HCT116 (cell line): Measurements from ENCODE around the gene ACBD5. TPM values are rescaled to one million over a fixed set of nuclear protein-coding genes. Genes with fewer than 3 reads are reported as not detected.

Experiments used
- ATAC-seq: fragments of 200-7000 bp; cut with Tn5 transposase; 2 replicates; pipeline ENCODE4 v1.9.1; 2020; ENCODE audit warnings: mild to moderate bottlenecking, moderate library complexity
- BruUV-seq: library from RNA; stranded (reverse); fragments of 400-500 nt; replicated peaks from 2 replicates; lab custom pipeline; 2021; lab: Mats Ljungman, UMichigan
- CTCF ChIA-PET: fragments of 300-600 bp; sonication (Branson Sonifier 250); formaldehyde crosslinking; loops from one replicate; lab custom pipeline; 2021; ENCODE audit warnings: antibody characterized with exemption; lab: Charles Lee
- POLR2A ChIA-PET: fragments of 300-600, 350-600 bp; sonication (Branson Sonifier 250); formaldehyde crosslinking; loops from one replicate; lab custom pipeline; 2021; ENCODE audit warnings: antibody characterized with exemption; lab: Charles Lee
- RAD21 ChIA-PET, 2 experiments: fragments of 300-600 bp; sonication (Branson Sonifier 250); formaldehyde crosslinking; loops; one replicate each; lab custom pipeline; 2023; ENCODE audit warnings: low total read pairs in 2 of 2; ENCODE audit not compliant: uncharacterized antibody in 2 of 2, unreplicated experiment in 2 of 2, low non-redundant PET in 1 of 2; lab: Charles Lee
- DNase-seq: peaks from one replicate; pipeline ENCODE4 v3.0.0-alpha.2; 2010; ENCODE audit warnings: low read depth, low spot score
- H2AFZ ChIP-seq: fragments of 200-600 bp; shearing (Covaris generic), sonication (generic); 2 replicates; pipeline ENCODE4 v1.6.1; 2017; ENCODE audit warnings: low read depth, mixed run types, mixed read lengths, antibody characterized with exemption, low read length; ENCODE audit not compliant: poor library complexity, severe bottlenecking
- H3K27ac ChIP-seq: 2 replicates; pipeline ENCODE4 v1.5.1; 2012; ENCODE audit warnings: low read depth, low read length
- H3K27me3 ChIP-seq: fragments of 200-600 bp; sonication (generic); 2 replicates; pipeline ENCODE4 v1.6.1; 2016; ENCODE audit warnings: mixed run types, low read length, mixed read lengths; ENCODE audit not compliant: insufficient read depth
- H3K36me3 ChIP-seq, 2 experiments: fragments of 200-500 bp in 1 of 2; fragments of 200-600 bp in 1 of 2; sonication (Bioruptor generic) in 1 of 2; sonication (generic) in 1 of 2; 2 replicates each; pipeline versions ENCODE4 v1.5.1 to v1.6.1; 2014 to 2016; ENCODE audit warnings: low read length in 2 of 2, inconsistent platforms in 1 of 2, mixed read lengths in 1 of 2, mixed run types in 1 of 2; ENCODE audit not compliant: insufficient read depth in 2 of 2, control insufficient read depth in 1 of 2
- H3K4me1 ChIP-seq, 2 experiments: fragments of 200-600 bp in 1 of 2; sonication (generic) in 1 of 2; 2 replicates each; pipeline versions ENCODE4 v1.5.1 to v1.6.1; 2012 to 2017; ENCODE audit warnings: low read length in 2 of 2, inconsistent platforms in 1 of 2, mild to moderate bottlenecking in 1 of 2, mixed read lengths in 1 of 2, mixed run types in 1 of 2, moderate library complexity in 1 of 2; ENCODE audit not compliant: insufficient read depth in 2 of 2, control insufficient read depth in 1 of 2
- H3K4me2 ChIP-seq: fragments of 200-600 bp; sonication (generic); 2 replicates; pipeline ENCODE4 v1.6.1; 2017; ENCODE audit warnings: mixed run types, low read length, mixed read lengths
- H3K4me3 ChIP-seq, 2 experiments: fragments of 200-600 bp in 1 of 2; sonication (generic) in 1 of 2; replicated peaks in 1 of 2; 2 replicates each; pipeline ENCODE4 v1.5.1; 2011 to 2016; ENCODE audit warnings: low read length in 2 of 2, control low read depth in 1 of 2, low read depth in 1 of 2, mild to moderate bottlenecking in 1 of 2, mixed read lengths in 1 of 2, mixed run types in 1 of 2
- H3K79me2 ChIP-seq: fragments of 200-600 bp; sonication (generic); 2 replicates; pipeline ENCODE4 v1.6.1; 2017; ENCODE audit warnings: mild to moderate bottlenecking, mixed run types, low read length, moderate library complexity, mixed read lengths; ENCODE audit not compliant: insufficient read depth
- H3K9ac ChIP-seq: fragments of 200-600 bp; sonication (generic); 2 replicates; pipeline ENCODE4 v1.6.1; 2016; ENCODE audit warnings: low read length, mixed read lengths
- H3K9me2 ChIP-seq: fragments of 200-600 bp; sonication (generic), shearing (Covaris generic); 2 replicates; pipeline ENCODE4 v1.6.1; 2017; ENCODE audit warnings: mixed run types, mild to moderate bottlenecking, moderate library complexity; ENCODE audit not compliant: insufficient read depth
- H3K9me3 ChIP-seq, 2 experiments: fragments of 200-500 bp in 1 of 2; fragments of 200-600 bp in 1 of 2; sonication (Bioruptor generic) in 1 of 2; sonication (generic) in 1 of 2; 2 replicates each; pipeline ENCODE4 v1.6.1; 2014 to 2017; ENCODE audit warnings: low read length in 2 of 2, mixed read lengths in 2 of 2, inconsistent platforms in 1 of 2, low read depth in 1 of 2, mild to moderate bottlenecking in 1 of 2, mixed run types in 1 of 2, moderate library complexity in 1 of 2; ENCODE audit not compliant: control insufficient read depth in 1 of 2, insufficient read depth in 1 of 2
- H4K20me1 ChIP-seq: fragments of 200-600 bp; sonication (generic), shearing (Covaris generic); 2 replicates; pipeline ENCODE4 v1.6.1; 2017; ENCODE audit warnings: mixed run types, mild to moderate bottlenecking, moderate library complexity; ENCODE audit not compliant: insufficient read depth
- CBX3 ChIP-seq: IDR thresholded peaks from 2 replicates; pipeline ENCODE4 v1.6.1; 2012; ENCODE audit warnings: low read depth
- CEBPB ChIP-seq: IDR thresholded peaks from 2 replicates; pipeline ENCODE4 v1.6.1; 2012; ENCODE audit warnings: low read depth
- EGR1 ChIP-seq: IDR thresholded peaks from 2 replicates; pipeline ENCODE4 v1.6.1; 2012; ENCODE audit warnings: low read depth
- EZH2 ChIP-seq: fragments of 200-600 bp; sonication (generic); IDR thresholded peaks from 2 replicates; pipeline ENCODE4 v1.6.1; 2017; ENCODE audit warnings: antibody characterized with exemption, mixed run types
- JUND ChIP-seq: IDR thresholded peaks from 2 replicates; pipeline ENCODE4 v1.6.1; 2012
- POLR2A ChIP-seq: IDR thresholded peaks from 2 replicates; pipeline ENCODE4 v1.7.0; 2011; ENCODE audit warnings: borderline replicate concordance; ENCODE audit not compliant: insufficient read depth, insufficient read length; ENCODE audit errors: extremely low read depth
- RAD21 ChIP-seq: IDR thresholded peaks from 2 replicates; pipeline ENCODE4 v1.6.1; 2012; ENCODE audit warnings: low read depth, mild to moderate bottlenecking
- TCF7L2 ChIP-seq: IDR thresholded peaks from 2 replicates; pipeline ENCODE4 v1.7.0; 2011; ENCODE audit warnings: borderline replicate concordance, inconsistent platforms; ENCODE audit not compliant: insufficient read depth, insufficient read length; ENCODE audit errors: extremely low read depth
- ZFX ChIP-seq: fragments of 450-650 bp; IDR thresholded peaks from 2 replicates; pipeline ENCODE4 v1.6.1; 2017
- intact Hi-C: fragments of 100-400 bp; cut with micrococcal nuclease; formaldehyde crosslinking; loops from 2 replicates; pipeline ENCODE4 v1.10.0; 2022
- total RNA-seq: library from RNA; stranded (reverse); gene quantifications from one replicate; pipeline ENCODE4 v1.2.1, GENCODE V29; 2021; ENCODE audit not compliant: unreplicated experiment
- TF ChIP-seq, protein P1 (sequence below): IDR thresholded peaks from 2 replicates; pipeline ENCODE4 v1.6.1; 2012
- TF ChIP-seq, protein P2 (sequence below): IDR thresholded peaks from 2 replicates; pipeline ENCODE4 v1.6.1; 2012
- TF ChIP-seq, protein P3 (sequence below), 3 experiments: fragments of 200-600 bp in 1 of 3; sonication (generic) in 1 of 3; IDR thresholded peaks in 2 of 3; conservative IDR thresholded peaks in 1 of 3; 2 replicates each; pipeline ENCODE4 v1.5.1; 2012 to 2017; ENCODE audit warnings: low read depth in 2 of 3, low read length in 2 of 3, antibody characterized with exemption in 1 of 3, borderline replicate concordance in 1 of 3, control low read depth in 1 of 3, mild to moderate bottlenecking in 1 of 3, mixed read lengths in 1 of 3, mixed run types in 1 of 3, moderate library complexity in 1 of 3; ENCODE audit not compliant: insufficient read depth in 1 of 3
- TF ChIP-seq, protein P4 (sequence below): IDR thresholded peaks from 2 replicates; pipeline ENCODE4 v1.6.1; 2012; ENCODE audit warnings: low read depth

ACBD5 gene
- total RNA-seq, 1 experiment from 2014 or later: 19.5 TPM

DNA sequence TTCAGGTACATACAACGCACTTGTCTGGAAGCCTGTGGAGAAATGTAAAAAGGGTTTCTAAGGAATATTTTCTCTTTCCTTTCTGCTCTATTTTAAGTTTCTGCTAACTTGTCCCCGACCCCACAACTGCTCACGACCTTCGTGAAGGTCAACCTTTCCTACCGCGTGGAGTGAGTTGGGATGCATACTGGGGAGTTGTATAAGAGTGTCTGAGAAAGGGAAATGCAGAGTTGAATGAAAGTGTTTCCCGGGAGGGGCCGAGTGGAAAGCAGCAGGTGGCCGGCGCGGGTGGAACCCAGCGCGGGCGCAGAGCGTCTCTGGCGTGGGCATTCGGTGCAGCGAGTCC lies 17.9 kb upstream of the ACBD5 start:
- H3K4me2 ChIP-seq: no peak overlapping the region
- no peaks in the 10 kb centered on the region for H3K27me3 ChIP-seq
- H3K79me2 ChIP-seq: no peaks in the 10 kb centered on the region
- no peaks in the 10 kb centered on the region for H3K4me1 ChIP-seq
- POLR2A ChIA-PET: no interaction called here
- intact Hi-C loops: no loop called here
- ATAC-seq (no peak), DNase-seq (no peak)
- no peaks in the 10 kb centered on the region for H3K9me3 ChIP-seq
- no peak overlapping the region for H3K9ac ChIP-seq
- TF ChIP-seq, protein P1, sequence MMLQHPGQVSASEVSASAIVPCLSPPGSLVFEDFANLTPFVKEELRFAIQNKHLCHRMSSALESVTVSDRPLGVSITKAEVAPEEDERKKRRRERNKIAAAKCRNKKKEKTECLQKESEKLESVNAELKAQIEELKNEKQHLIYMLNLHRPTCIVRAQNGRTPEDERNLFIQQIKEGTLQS: no peak
- TF ChIP-seq, protein P2, sequence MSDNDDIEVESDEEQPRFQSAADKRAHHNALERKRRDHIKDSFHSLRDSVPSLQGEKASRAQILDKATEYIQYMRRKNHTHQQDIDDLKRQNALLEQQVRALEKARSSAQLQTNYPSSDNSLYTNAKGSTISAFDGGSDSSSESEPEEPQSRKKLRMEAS: no peak
- TF ChIP-seq EZH2 (no peak), CBX3 (no peak), JUND (no peak), CEBPB (no peak), ZFX (no peak)
- H3K4me3 ChIP-seq: no peak overlapping the region
- RAD21 ChIA-PET: no interaction called here
- no peaks in the 10 kb centered on the region for H4K20me1 ChIP-seq
- CTCF ChIA-PET: no interaction called here
- no peak overlapping the region for H3K27ac ChIP-seq
- no peak overlapping the region for H2AFZ ChIP-seq
- H3K36me3 ChIP-seq: no peaks in the 10 kb centered on the region
- H3K9me2 ChIP-seq: no peaks in the 10 kb centered on the region
- BruUV-seq: no TSS peak

DNA sequence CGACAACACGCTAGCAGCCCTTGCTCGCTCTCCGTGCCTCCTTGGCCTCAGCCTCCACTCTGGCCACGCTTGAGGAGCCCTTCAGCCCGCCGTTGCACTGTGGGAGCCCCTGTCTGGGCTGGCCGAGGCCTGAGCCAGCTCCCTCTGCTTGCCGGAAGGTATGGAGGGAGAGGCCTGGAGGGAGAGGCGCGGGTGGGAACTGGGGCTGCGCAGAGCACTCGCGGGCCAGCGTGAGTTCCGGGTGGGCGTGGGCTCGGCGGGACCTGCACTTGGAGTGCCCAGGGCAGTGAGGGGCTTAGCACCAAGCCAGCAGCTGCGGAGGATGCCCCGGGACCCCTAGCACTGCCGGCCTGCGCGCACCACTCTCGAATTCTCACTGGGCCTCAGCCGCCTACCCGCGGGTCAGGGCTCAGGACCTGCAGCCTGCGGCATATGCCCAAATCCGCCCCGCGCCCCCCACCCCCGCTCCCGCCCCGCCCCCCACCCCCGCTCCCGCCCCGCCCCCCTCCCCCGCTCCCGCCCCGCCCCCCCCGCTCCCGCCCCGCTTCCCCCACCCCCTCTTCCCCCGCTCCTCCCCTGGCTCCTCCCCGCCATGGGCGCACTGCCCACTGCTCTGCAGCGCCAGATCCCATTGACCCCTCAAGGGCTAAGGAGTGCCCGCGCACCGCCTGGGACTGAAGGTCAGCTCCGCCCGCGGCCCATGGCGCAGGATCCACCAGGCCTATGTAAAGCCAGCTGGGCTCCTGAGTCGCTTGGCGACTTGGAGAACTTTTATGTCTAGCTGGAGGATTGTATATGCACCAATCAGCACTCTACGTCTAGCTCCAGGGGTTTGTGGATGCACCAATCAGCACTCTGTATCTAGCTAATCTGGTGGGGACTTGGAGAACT lies 15.9 kb upstream of the ACBD5 start:
- Histone ChIP-seq H3K4me2 (no peak overlapping the region), H3K9me2 (no peaks in the 10 kb centered on the region), H3K27ac (no peak overlapping the region), H3K9ac (no peak overlapping the region), H3K79me2 (no peaks in the 10 kb centered on the region), H3K9me3 (no peaks in the 10 kb centered on the region), H2AFZ (no peak overlapping the region), H3K27me3 (no peaks in the 10 kb centered on the region), H3K4me1 (peaks cover 0 to 4% of the 10 kb centered on the region in 2 experiments; a peak in 1 of 4 replicates), H3K36me3 (no peaks in the 10 kb centered on the region), H3K4me3 (no peak overlapping the region), H4K20me1 (no peaks in the 10 kb centered on the region)
- POLR2A ChIA-PET: no interaction called here
- intact Hi-C loops: no loop called here
- ATAC-seq: no peak
- no TSS peak for BruUV-seq
- CTCF ChIA-PET: no interaction called here
- TF ChIP-seq POLR2A: no peak
- TF ChIP-seq, protein P3, sequence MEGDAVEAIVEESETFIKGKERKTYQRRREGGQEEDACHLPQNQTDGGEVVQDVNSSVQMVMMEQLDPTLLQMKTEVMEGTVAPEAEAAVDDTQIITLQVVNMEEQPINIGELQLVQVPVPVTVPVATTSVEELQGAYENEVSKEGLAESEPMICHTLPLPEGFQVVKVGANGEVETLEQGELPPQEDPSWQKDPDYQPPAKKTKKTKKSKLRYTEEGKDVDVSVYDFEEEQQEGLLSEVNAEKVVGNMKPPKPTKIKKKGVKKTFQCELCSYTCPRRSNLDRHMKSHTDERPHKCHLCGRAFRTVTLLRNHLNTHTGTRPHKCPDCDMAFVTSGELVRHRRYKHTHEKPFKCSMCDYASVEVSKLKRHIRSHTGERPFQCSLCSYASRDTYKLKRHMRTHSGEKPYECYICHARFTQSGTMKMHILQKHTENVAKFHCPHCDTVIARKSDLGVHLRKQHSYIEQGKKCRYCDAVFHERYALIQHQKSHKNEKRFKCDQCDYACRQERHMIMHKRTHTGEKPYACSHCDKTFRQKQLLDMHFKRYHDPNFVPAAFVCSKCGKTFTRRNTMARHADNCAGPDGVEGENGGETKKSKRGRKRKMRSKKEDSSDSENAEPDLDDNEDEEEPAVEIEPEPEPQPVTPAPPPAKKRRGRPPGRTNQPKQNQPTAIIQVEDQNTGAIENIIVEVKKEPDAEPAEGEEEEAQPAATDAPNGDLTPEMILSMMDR (IDR thresholded peaks at IDR 0.05 in 2 of 3, conservative IDR thresholded peaks at IDR 0.05 in 1 of 3; ENCODE audit: borderline replicate concordance in 1 of 3, insufficient read depth in 1 of 3, low read depth in 2 of 3, low read length in 2 of 3): no peak
- TF ChIP-seq, protein P4, sequence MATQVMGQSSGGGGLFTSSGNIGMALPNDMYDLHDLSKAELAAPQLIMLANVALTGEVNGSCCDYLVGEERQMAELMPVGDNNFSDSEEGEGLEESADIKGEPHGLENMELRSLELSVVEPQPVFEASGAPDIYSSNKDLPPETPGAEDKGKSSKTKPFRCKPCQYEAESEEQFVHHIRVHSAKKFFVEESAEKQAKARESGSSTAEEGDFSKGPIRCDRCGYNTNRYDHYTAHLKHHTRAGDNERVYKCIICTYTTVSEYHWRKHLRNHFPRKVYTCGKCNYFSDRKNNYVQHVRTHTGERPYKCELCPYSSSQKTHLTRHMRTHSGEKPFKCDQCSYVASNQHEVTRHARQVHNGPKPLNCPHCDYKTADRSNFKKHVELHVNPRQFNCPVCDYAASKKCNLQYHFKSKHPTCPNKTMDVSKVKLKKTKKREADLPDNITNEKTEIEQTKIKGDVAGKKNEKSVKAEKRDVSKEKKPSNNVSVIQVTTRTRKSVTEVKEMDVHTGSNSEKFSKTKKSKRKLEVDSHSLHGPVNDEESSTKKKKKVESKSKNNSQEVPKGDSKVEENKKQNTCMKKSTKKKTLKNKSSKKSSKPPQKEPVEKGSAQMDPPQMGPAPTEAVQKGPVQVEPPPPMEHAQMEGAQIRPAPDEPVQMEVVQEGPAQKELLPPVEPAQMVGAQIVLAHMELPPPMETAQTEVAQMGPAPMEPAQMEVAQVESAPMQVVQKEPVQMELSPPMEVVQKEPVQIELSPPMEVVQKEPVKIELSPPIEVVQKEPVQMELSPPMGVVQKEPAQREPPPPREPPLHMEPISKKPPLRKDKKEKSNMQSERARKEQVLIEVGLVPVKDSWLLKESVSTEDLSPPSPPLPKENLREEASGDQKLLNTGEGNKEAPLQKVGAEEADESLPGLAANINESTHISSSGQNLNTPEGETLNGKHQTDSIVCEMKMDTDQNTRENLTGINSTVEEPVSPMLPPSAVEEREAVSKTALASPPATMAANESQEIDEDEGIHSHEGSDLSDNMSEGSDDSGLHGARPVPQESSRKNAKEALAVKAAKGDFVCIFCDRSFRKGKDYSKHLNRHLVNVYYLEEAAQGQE: no peak
- no peak for TF ChIP-seq TCF7L2
- TF ChIP-seq EGR1: no peak
- TF ChIP-seq RAD21: no peak
- TF ChIP-seq CEBPB: no peak
- TF ChIP-seq, protein P1: no peak
- RAD21 ChIA-PET: no interaction called here
- no peak for DNase-seq
